SH-SY5Y (cell line): ENCODE measurements around the gene MYO6.

Experiments used
- GATA2 ChIP-seq: IDR thresholded peaks from 2 replicates; pipeline ENCODE4 v1.6.1; 2011; ENCODE audit warnings: mild to moderate bottlenecking, low read depth, low read length
- GATA3 ChIP-seq: IDR thresholded peaks from 2 replicates; pipeline ENCODE4 v1.6.1; 2011; ENCODE audit warnings: low read depth, mild to moderate bottlenecking, low read length, moderate library complexity

GRCh38 chr6:75758061-75758460 is 9.0 kb downstream of the MYO6 start:
- TF ChIP-seq GATA3 = no peak
- no peak for TF ChIP-seq GATA2
